SK-N-DZ (cell line): ENCODE results near the gene NIBAN1. TPM values are rescaled to one million over a fixed set of nuclear protein-coding genes. Genes with fewer than 3 reads are reported as not detected.
"Not testable (repeated sequence)": the region's sequence is repeated elsewhere in the genome, so short reads cannot be mapped to it uniquely, and the experiment has no call there.

Experiments used
- DNase-seq: peaks from one replicate; pipeline ENCODE4 v3.0.0-alpha.2; 2015; ENCODE audit warnings: low spot score
- polyA plus RNA-seq, 2 experiments: library from polyadenylated mRNA; depleted of rRNA; stranded (reverse); fragments of >200 nt; gene quantifications; 2 replicates each; pipeline ENCODE4 v1.2.3, GENCODE V29; 2014

NIBAN1 gene, protein sequence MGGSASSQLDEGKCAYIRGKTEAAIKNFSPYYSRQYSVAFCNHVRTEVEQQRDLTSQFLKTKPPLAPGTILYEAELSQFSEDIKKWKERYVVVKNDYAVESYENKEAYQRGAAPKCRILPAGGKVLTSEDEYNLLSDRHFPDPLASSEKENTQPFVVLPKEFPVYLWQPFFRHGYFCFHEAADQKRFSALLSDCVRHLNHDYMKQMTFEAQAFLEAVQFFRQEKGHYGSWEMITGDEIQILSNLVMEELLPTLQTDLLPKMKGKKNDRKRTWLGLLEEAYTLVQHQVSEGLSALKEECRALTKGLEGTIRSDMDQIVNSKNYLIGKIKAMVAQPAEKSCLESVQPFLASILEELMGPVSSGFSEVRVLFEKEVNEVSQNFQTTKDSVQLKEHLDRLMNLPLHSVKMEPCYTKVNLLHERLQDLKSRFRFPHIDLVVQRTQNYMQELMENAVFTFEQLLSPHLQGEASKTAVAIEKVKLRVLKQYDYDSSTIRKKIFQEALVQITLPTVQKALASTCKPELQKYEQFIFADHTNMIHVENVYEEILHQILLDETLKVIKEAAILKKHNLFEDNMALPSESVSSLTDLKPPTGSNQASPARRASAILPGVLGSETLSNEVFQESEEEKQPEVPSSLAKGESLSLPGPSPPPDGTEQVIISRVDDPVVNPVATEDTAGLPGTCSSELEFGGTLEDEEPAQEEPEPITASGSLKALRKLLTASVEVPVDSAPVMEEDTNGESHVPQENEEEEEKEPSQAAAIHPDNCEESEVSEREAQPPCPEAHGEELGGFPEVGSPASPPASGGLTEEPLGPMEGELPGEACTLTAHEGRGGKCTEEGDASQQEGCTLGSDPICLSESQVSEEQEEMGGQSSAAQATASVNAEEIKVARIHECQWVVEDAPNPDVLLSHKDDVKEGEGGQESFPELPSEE
- not detected in 2 replicates for polyA plus RNA-seq (2014; cell fraction: cytosol; rRNA removed)
- polyA plus RNA-seq (2014; cell fraction: nucleus; rRNA removed) = 0.05 TPM in 1 of 2 replicates, not detected in the other

- DNase-seq = no peak
Observed at GRCh38 chr1:184974056-184974836, at the start of gene NIBAN1. NIBAN1 (minus strand) TSS chr1:184974508; CDS start chr1:184974356, 152 bp downstream.

DNA sequence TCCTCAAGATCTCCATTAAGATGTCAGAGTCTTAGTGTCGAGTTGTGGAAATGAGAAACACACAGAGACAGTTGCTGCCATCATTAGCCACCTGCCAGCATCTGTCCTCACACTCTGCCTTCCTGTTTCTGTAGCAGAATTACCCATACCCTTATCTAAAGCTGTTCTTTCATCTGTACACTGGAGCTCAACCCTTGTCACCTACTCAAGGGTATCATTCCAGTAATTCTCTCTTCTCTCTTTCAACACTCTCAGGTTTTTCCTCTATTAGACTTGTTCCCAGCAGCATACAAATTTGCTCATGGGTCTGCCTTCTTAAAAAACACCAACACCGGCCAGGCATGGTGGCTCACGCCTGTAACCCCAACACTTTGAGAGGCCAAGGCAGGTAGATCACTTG, 43.7 kb upstream of the NIBAN1 start:
- no peak for DNase-seq

- DNase-seq = no peak
Observed at GRCh38 chr1:185017338-185017737, 43.0 kb upstream of the NIBAN1 start.

DNA sequence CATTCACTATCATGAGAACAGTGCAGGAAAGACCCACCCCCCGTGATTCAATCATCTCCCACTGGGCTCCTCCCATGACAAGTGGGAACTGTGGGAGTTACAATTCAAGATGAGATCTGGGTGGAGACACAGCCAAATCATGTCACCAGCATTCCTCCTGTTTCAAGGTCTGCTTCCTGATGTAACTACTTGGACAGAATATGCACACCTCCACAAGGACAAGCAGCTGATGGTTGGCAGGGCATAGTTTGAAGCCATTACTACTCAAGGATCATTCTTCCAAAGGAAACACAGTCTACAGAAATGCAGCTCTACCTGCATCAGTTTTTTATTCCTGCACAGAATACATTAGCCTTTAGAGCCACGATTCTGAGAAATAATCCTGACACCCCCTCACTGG, 42.6 kb upstream of the NIBAN1 start:
- no peak for DNase-seq

DNA sequence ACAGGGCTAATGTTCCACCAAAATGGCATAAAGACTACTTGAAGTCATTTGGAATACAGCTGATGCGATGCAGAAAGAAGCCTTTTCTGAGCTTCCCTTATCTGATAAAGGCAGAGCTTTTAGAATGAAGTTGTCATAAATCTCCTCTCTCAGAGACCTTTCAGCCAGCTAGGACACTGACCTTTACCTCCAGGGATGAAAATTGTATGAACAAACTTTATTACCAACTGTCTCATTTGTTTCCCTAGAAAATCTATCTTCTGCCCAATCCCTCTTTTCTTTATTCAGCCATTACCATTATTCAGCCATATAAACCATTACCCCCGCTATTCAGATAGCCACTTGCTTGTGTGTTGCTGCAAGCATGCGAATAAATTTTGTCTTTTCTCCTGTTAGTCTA, 41.3 kb upstream of the NIBAN1 start:
- peak; percentile 91 for DNase-seq

- DNase-seq = peak; percentile 29
Observed at GRCh38 chr1:185014941-185015340, 40.6 kb upstream of the NIBAN1 start.

DNA sequence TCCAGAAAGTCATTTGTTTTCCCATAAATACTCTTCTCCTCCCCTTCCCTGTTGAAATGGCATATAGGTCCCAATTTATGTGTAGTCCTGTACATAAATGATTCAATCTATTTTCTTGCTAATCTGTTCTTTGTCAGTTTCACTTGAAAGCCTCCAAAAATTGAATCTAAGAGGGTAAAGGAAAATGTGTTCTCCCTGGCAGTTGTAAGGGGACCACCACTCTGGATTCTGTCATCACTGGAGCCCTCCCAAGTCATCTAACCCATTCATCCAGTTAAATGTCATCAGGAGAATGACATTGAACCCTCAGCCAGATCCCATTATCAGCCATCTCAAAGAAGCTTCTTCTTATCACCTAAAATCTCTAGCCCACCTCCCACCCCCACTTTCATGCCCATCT, 36.1 kb upstream of the NIBAN1 start:
- DNase-seq = peak; percentile 94

DNA sequence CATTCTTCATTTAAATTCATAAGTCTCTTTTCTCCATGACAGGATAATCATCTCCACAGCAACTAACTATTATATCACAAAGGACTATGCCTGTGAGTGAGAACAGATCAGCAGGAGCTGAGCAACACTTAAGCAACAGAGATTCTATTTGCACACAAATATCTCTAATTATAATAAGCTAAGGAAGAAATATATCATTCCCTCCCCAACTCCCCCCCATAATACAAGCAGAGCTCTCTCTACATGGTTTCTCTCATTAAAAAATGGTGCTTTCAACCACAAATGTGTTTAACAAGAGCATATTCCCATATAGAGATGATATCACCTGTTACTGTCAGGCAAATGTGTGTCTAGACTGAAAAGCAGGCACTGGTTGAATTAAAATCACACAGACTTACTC, 34.5 kb upstream of the NIBAN1 start:
- DNase-seq = peak; percentile 83

GRCh38 chr1:185001312-185001880, 27.1 kb upstream of the NIBAN1 start:
- not testable (repeated sequence) for DNase-seq

DNA sequence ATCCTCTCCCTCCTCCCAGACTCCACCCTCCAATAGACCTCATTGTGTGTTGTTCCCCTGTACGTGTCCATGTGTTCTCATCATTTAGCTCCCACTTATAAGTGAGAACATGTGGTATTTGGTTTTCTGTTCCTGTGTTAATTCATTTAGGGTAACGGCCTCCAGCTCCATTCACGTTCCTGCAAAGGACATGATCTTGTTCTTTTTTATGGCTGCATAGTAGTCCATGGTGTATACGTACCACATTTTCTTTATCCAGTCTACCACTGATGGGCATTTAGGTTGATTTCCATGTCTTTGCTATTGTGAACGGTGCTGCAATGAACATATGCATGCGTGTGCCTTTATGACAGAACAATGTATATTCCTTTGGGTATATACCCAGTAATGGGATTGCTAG, 25.7 kb upstream of the NIBAN1 start:
- not testable (repeated sequence) for DNase-seq

GRCh38 chr1:184994301-184994700, 20.0 kb upstream of the NIBAN1 start:
- no peak for DNase-seq

DNA sequence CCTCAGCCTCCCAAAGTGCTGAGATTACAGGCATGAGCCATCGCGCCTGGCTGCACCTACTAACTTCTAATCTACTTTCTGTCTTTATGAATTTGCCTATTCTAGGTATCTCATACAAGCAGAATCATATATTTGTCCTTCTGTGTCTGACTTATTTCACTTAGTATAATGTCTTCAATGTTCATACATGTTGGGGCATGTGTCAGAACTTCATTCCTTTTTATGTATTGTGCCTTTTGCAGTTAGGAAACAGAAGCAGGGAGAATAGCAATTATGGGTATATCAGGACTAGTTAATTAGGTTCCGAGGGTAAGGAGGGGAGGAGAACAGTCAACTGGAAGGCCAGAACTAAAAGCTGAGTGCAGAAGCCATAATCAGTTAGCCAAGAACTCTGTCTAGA, 18.0 kb upstream of the NIBAN1 start:
- DNase-seq = no peak

- DNase-seq = no peak
Observed at GRCh38 chr1:184990204-184990603, 15.9 kb upstream of the NIBAN1 start.

GRCh38 chr1:184988506-184988905, 14.2 kb upstream of the NIBAN1 start:
- no peak for DNase-seq

DNA sequence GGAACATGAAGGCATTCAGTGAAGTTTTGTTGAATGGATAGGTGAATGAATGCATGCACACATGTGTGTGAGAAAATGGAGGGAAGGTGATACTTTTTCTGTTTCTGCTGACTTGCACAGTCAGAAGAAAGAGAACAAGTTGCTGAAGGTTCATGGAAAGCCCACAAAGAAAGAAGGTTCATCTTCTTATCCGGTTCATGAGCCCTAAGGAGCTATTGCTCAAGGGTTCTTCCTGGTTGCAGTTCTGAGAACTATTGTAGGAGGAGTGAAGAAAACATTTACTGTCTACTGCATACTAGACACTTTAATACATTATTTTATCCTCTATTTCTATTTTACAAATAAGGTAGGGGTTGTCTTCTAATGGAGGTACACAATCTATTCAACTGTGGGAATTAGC, 13.4 kb upstream of the NIBAN1 start:
- no peak for DNase-seq

DNA sequence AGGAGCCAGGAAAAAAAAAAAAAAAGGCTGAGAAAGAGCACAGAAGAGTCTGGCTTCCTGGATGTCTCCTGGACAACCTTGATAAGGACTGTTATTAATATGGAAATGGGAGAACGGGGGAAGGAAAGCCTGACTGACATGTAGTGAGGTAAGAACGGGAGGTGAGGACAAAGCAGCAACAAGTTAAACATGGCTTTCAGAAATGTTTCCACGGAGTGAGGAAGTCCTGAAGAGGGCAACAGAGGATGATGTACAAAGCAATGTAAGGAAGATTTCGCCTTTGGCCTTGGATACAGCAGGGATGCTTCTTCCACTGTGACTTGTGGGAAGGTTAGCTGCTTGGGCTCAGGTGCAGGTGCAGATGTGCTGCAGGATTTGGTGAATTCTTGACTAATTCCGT, 11.9 kb upstream of the NIBAN1 start:
- DNase-seq = peak; percentile 10

DNA sequence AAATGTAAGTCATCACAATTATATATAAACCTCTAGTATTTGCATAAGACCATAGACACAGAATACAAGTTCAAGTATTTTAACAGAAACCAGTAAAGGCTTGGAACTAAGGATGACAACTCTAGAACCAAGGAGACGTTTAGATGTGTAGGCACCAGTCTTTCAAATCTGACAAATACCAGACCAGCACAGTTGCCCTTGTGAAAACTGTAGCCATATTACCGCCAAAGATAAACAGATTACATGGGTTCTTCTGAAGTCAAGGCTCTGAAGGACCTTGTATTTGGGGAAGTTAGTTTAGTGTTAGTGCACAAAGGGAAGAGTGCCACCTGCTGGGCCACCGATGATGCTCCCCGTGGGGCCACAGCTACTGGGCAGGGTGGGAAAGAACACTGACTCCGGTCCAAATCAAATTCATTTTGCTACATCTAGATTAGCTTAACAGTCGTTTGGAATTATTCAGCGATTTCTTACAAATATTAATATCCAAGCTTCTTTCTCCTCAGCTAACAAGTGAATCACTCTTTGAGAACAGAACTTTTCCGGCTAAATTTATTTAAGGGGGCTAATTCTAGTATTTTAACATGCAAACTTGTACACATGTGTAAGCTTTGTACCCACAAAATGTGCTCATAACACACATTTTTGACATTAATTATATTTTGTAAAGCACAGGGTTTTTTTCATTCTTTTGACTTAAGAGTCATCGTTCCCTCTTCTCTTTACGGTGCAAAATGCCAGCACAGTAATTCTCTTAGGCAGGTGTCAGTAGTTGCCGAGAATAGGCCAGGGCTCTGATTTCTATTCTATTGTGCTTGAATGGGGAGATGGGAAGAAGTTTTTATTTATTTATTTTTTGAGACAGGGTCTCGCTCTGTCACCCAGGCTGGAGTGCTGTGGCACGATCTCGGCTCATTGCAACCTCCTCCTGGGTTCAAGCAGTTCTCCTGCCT, 8.0 kb upstream of the NIBAN1 start:
- peak; percentile 68 for DNase-seq

GRCh38 chr1:184980726-184981125, 6.4 kb upstream of the NIBAN1 start:
- no peak for DNase-seq

GRCh38 chr1:184975208-184975870, 1.0 kb upstream of the NIBAN1 start:
- no peak for DNase-seq

DNA sequence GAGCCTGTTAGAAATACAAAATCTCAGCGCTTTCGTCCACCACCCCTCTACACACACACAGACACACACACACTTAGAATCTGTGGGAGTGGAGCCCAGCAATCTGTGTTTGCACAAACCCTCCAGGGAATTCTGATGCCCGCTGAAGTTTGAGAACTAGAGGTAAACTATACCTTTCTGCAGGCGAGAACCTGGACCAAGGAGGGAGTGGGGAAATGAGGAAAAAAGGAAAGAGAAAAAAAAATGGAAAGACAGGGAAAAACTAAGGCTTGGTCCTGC, 468 bp upstream of the NIBAN1 start:
- DNase-seq = no peak
